Activated effector memory CD4-positive, alpha-beta T cell treated with Interleukin-2 at 50 U/mL for 16 hours (primary cell): ENCODE results near the gene CDK4.
A peak's percentile ranks its signal among the peaks of the same experiment; 100 is the strongest.
"Not testable (repeated sequence)": the region's sequence is repeated elsewhere in the genome, so short reads cannot be mapped to it uniquely, and the experiment has no call there.

Source experiments
- DNase-seq: peaks from one replicate; pipeline ENCODE4 v3.0.0-alpha.2; 2020

The CDK4 gene

GRCh38 chr12:57751788-57752667 is at the start of gene CDK4:
Gene CDK4 (minus strand): TSS chr12:57752310. CDS start chr12:57751717, 593 bp downstream.
- peak; percentile 99 for DNase-seq

GRCh38 chr12:57800965-57801364 is 48.9 kb upstream of the CDK4 start:
- no peak for DNase-seq

GRCh38 chr12:57797933-57798332 is 45.8 kb upstream of the CDK4 start:
- DNase-seq = no peak

GRCh38 chr12:57796996-57797395 is 44.9 kb upstream of the CDK4 start:
- DNase-seq = no peak

- DNase-seq = no peak
These were observed 43.2 kb upstream of the CDK4 start for GRCh38 chr12:57795354-57795753.

GRCh38 chr12:57793920-57794319 is 41.8 kb upstream of the CDK4 start:
- DNase-seq = no peak

- no peak for DNase-seq
These were observed 31.8 kb upstream of the CDK4 start for GRCh38 chr12:57783861-57784260.

- no peak for DNase-seq
These were observed 31.3 kb upstream of the CDK4 start for GRCh38 chr12:57783466-57783801.

GRCh38 chr12:57782608-57783465 is 30.7 kb upstream of the CDK4 start, which contains the start of gene TSFM:
Gene TSFM (plus strand): TSS chr12:57782787. CDS start chr12:57782802, 15 bp downstream.
- DNase-seq = peak; percentile 93

GRCh38 chr12:57782243-57782607 is 30.1 kb upstream of the CDK4 start:
- DNase-seq = no peak

GRCh38 chr12:57781801-57782200 is 29.7 kb upstream of the CDK4 start:
- DNase-seq = no peak

- no peak for DNase-seq
These were observed 29.1 kb upstream of the CDK4 start for GRCh38 chr12:57781244-57781643.

GRCh38 chr12:57780284-57780897 is 28.3 kb upstream of the CDK4 start:
- no peak for DNase-seq

GRCh38 chr12:57779736-57780135 is 27.6 kb upstream of the CDK4 start:
- no peak for DNase-seq

GRCh38 chr12:57777911-57778310 is 25.8 kb upstream of the CDK4 start:
- no peak for DNase-seq

GRCh38 chr12:57777367-57777766 is 25.3 kb upstream of the CDK4 start:
- DNase-seq = no peak

- DNase-seq = no peak
These were observed 24.1 kb upstream of the CDK4 start for GRCh38 chr12:57776247-57776587.

- DNase-seq = no peak
These were observed 23.6 kb upstream of the CDK4 start for GRCh38 chr12:57775563-57776246.

- DNase-seq = no peak
These were observed 22.9 kb upstream of the CDK4 start for GRCh38 chr12:57775044-57775443.

GRCh38 chr12:57774634-57775033 is 22.5 kb upstream of the CDK4 start:
- DNase-seq = not testable (repeated sequence)

- DNase-seq = no peak
These were observed 20.6 kb upstream of the CDK4 start, which contains the start of gene EEF1AKMT3 for GRCh38 chr12:57772429-57773322. Gene EEF1AKMT3 (plus strand): TSS chr12:57772614. CDS start chr12:57772725, 111 bp downstream.
